ENCODE measurements around the gene PAQR8. TPM values are rescaled to one million over a fixed set of nuclear protein-coding genes. Genes with fewer than 3 reads are reported as not detected.

Gene PAQR8
- polyA plus RNA-seq, 4 donors: 14.1 to 78.4 (median 28.6) TPM

- Histone ChIP-seq H3K27me3 (ENCODE audit: control insufficient read depth in 3 of 3, insufficient read depth in 3 of 3, low read length in 3 of 3) (no peaks in the 10 kb centered on the region), H3K4me3 (ENCODE audit: low read depth in 1 of 3, low read length in 3 of 3) (no peak overlapping the region), H3K36me3 (ENCODE audit: control insufficient read depth in 3 of 3, insufficient read depth in 2 of 3, low read depth in 1 of 3, low read length in 3 of 3) (no peaks in the 10 kb centered on the region), H3K27ac (ENCODE audit: low read depth in 1 of 3, low read length in 2 of 3) (peak overlapping the region; percentile 67 to 89 (median 81)), H3K9me3 (ENCODE audit: control insufficient read depth in 2 of 2, insufficient read depth in 1 of 2, low read depth in 1 of 2, low read length in 1 of 2) (no peaks in the 10 kb centered on the region), H3K4me1 (ENCODE audit: control insufficient read depth in 3 of 3, insufficient read depth in 2 of 3, low read depth in 1 of 3, low read length in 2 of 3) (peaks cover 5 to 53% (median 7%) of the 10 kb centered on the region in 3 donors)
- 29 to 58% (median 50%) methylated on average over 14 of the region's 14 CpGs for WGBS, 3 donors
- FAIRE-seq: no peak
- DNase-seq: peak; percentile 84 to 91
Measured at GRCh38 chr6:52325695-52326471, 36.1 kb upstream of the PAQR8 start.

DNA sequence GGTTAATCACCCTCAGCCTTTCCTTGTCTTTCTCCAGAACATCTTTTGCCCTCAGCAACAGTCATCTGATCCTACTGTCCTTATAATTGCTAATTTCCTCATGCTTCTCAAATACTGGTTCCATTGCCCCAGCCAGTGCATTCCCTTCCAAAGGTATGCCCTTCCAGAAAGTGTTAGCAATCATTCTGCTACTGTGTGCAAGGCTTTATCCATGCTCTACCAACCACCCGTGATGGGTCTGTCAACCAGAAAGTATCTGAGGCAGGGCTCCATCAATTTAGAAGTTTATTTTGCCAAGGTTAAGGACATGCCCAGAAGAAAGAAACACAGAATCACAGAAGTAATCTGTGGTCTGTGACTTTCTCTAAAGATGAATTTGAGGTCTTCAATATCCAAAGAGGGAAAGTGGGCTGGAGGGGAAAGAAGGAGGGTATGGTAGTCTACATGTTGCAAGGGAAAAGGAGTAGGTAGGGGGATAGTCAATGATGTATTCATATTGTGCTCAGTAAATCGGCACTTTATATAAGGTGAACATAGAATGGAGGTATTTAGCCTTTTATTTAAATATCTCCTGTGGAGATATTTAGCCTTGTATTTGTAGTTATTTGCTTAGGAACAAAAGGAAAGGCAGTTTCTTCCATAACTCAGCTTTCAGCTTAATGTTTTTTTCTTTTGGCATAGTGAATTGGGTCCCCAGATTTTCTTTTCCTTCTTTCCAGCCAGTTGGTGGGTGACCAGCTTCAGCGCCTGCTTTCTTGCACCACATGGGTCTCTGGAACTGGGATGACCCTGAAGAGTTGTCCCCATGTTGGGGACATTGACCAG lies 35.2 kb upstream of the PAQR8 start:
- DNase-seq: no peak
- Histone ChIP-seq H3K27ac (ENCODE audit: low read depth in 1 of 3, low read length in 2 of 3) (peak overlapping the region; percentile 67 to 89 (median 82)), H3K27me3 (ENCODE audit: control insufficient read depth in 3 of 3, insufficient read depth in 3 of 3, low read length in 3 of 3) (no peaks in the 10 kb centered on the region), H3K4me3 (ENCODE audit: low read depth in 1 of 3, low read length in 3 of 3) (no peak overlapping the region), H3K36me3 (ENCODE audit: control insufficient read depth in 3 of 3, insufficient read depth in 2 of 3, low read depth in 1 of 3, low read length in 3 of 3) (no peaks in the 10 kb centered on the region), H3K4me1 (ENCODE audit: control insufficient read depth in 3 of 3, insufficient read depth in 2 of 3, low read depth in 1 of 3, low read length in 2 of 3) (peaks cover 5 to 60% (median 7%) of the 10 kb centered on the region in 3 donors), H3K9me3 (ENCODE audit: control insufficient read depth in 2 of 2, insufficient read depth in 1 of 2, low read depth in 1 of 2, low read length in 1 of 2) (no peaks in the 10 kb centered on the region)
- no peak for FAIRE-seq
- WGBS, 3 donors: 92 to 95% (median 93%) methylated on average over 3 of the region's 3 CpGs

DNA sequence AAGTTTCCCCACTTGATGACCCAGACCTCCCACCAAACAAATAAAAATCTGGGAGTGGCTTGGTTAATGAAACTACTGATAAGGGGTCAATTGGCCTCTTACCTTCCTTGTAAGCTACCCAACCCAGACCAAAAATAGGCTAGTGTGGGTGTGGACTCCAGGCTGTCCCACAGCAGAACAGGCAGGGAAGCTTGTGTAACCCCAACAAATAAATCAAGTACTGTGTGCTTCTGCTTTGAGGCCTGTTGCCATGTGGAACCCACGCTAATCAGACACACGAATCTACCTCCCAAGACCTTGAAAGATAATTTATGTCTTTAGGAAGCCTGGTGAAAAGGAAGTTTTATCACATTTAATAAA lies 33.7 kb upstream of the PAQR8 start:
- H3K36me3 ChIP-seq (ENCODE audit: control insufficient read depth in 3 of 3, insufficient read depth in 2 of 3, low read depth in 1 of 3, low read length in 3 of 3): no peaks in the 10 kb centered on the region
- H3K27me3 ChIP-seq (ENCODE audit: control insufficient read depth in 3 of 3, insufficient read depth in 3 of 3, low read length in 3 of 3): no peaks in the 10 kb centered on the region
- WGBS, 3 donors: 7 to 53% (median 50%) methylated on average over 2 of the region's 2 CpGs
- H3K4me3 ChIP-seq (ENCODE audit: low read depth in 1 of 3, low read length in 3 of 3): no peak overlapping the region
- peak; percentile 69 to 92 for DNase-seq
- no peaks in the 10 kb centered on the region for H3K9me3 ChIP-seq (ENCODE audit: control insufficient read depth in 2 of 2, insufficient read depth in 1 of 2, low read depth in 1 of 2, low read length in 1 of 2)
- peak overlapping the region; percentile 75 to 89 (median 82) for H3K27ac ChIP-seq (ENCODE audit: low read depth in 1 of 3, low read length in 2 of 3)
- peaks cover 5 to 66% (median 7%) of the 10 kb centered on the region in 3 donors for H3K4me1 ChIP-seq (ENCODE audit: control insufficient read depth in 3 of 3, insufficient read depth in 2 of 3, low read depth in 1 of 3, low read length in 2 of 3)
- FAIRE-seq: no peak

- peaks cover 5 to 69% (median 7%) of the 10 kb centered on the region in 3 donors for H3K4me1 ChIP-seq (ENCODE audit: control insufficient read depth in 3 of 3, insufficient read depth in 2 of 3, low read depth in 1 of 3, low read length in 2 of 3)
- WGBS, 3 donors: 43 to 63% (median 50%) methylated on average over 2 of the region's 2 CpGs
- FAIRE-seq: no peak
Measured at GRCh38 chr6:52328729-52329128, 33.2 kb upstream of the PAQR8 start.

GRCh38 chr6:52330470-52330869 lies 31.5 kb upstream of the PAQR8 start:
- 15 to 57% (median 32%) methylated on average over 2 of the region's 2 CpGs for WGBS, 3 donors
- Histone ChIP-seq H3K36me3 (ENCODE audit: control insufficient read depth in 3 of 3, insufficient read depth in 2 of 3, low read depth in 1 of 3, low read length in 3 of 3) (no peaks in the 10 kb centered on the region), H3K9me3 (ENCODE audit: control insufficient read depth in 2 of 2, insufficient read depth in 1 of 2, low read depth in 1 of 2, low read length in 1 of 2) (no peaks in the 10 kb centered on the region), H3K4me3 (ENCODE audit: low read depth in 1 of 3, low read length in 3 of 3) (no peak overlapping the region), H3K4me1 (ENCODE audit: control insufficient read depth in 3 of 3, insufficient read depth in 2 of 3, low read depth in 1 of 3, low read length in 2 of 3) (peaks cover 5 to 66% (median 7%) of the 10 kb centered on the region in 3 donors), H3K27ac (ENCODE audit: low read depth in 1 of 3, low read length in 2 of 3) (peak overlapping the region; percentile 87 to 91 (median 89)), H3K27me3 (ENCODE audit: control insufficient read depth in 3 of 3, insufficient read depth in 3 of 3, low read length in 3 of 3) (no peaks in the 10 kb centered on the region)
- FAIRE-seq (peak; percentile 10), DNase-seq (peak; percentile 86 to 96)

More at GRCh38 chr6:52328729-52329128, 33.2 kb upstream of the PAQR8 start:
- H3K36me3 ChIP-seq (ENCODE audit: control insufficient read depth in 3 of 3, insufficient read depth in 2 of 3, low read depth in 1 of 3, low read length in 3 of 3): no peaks in the 10 kb centered on the region
- H3K27me3 ChIP-seq (ENCODE audit: control insufficient read depth in 3 of 3, insufficient read depth in 3 of 3, low read length in 3 of 3): no peaks in the 10 kb centered on the region
- H3K9me3 ChIP-seq (ENCODE audit: control insufficient read depth in 2 of 2, insufficient read depth in 1 of 2, low read depth in 1 of 2, low read length in 1 of 2): no peaks in the 10 kb centered on the region
- DNase-seq: peak; percentile 37
- H3K27ac ChIP-seq (ENCODE audit: low read depth in 1 of 3, low read length in 2 of 3): peak overlapping the region; percentile 66 to 89 (median 82)
- H3K4me3 ChIP-seq (ENCODE audit: low read depth in 1 of 3, low read length in 3 of 3): no peak overlapping the region

- Histone ChIP-seq H3K4me3 (ENCODE audit: low read depth in 1 of 3, low read length in 3 of 3) (no peak overlapping the region), H3K4me1 (ENCODE audit: control insufficient read depth in 3 of 3, insufficient read depth in 2 of 3, low read depth in 1 of 3, low read length in 2 of 3) (peaks cover 0 to 54% (median 2%) of the 10 kb centered on the region in 3 donors), H3K36me3 (ENCODE audit: control insufficient read depth in 3 of 3, insufficient read depth in 2 of 3, low read depth in 1 of 3, low read length in 3 of 3) (no peaks in the 10 kb centered on the region), H3K9me3 (ENCODE audit: control insufficient read depth in 2 of 2, insufficient read depth in 1 of 2, low read depth in 1 of 2, low read length in 1 of 2) (no peaks in the 10 kb centered on the region), H3K27me3 (ENCODE audit: control insufficient read depth in 3 of 3, insufficient read depth in 3 of 3, low read length in 3 of 3) (no peaks in the 10 kb centered on the region), H3K27ac (ENCODE audit: low read depth in 1 of 3, low read length in 2 of 3) (peak overlapping the region in 1 of 3 donors; percentile 31)
- FAIRE-seq (no peak), DNase-seq (no peak)
- WGBS, 3 donors: 70 to 86% (median 82%) methylated on average over 4 of the region's 4 CpGs
Measured at GRCh38 chr6:52331793-52332457, 30.0 kb upstream of the PAQR8 start.

DNA sequence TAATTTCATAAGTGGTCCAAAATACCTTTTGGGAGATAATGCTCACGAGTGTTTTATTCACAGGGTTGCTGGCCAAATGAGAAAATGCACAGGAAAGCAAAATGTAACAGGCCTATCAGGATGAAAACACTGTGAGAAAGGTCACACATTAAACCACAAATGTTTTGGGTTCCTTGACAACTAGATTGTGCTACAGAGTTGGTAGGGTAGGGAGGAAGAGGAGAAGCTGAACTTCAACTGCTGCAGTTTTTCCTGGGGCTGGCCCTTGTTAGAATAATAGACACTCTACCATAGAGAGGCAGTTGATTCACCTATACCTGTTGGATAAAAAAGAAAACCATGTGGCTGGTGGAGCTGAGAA lies 28.1 kb upstream of the PAQR8 start:
- FAIRE-seq: no peak
- DNase-seq: peak in 1 of 2 donors; percentile 74
- peaks cover 0 to 39% (median 0%) of the 10 kb centered on the region in 3 donors for H3K4me1 ChIP-seq (ENCODE audit: control insufficient read depth in 3 of 3, insufficient read depth in 2 of 3, low read depth in 1 of 3, low read length in 2 of 3)
- peak overlapping the region in 1 of 3 donors; percentile 43 for H3K27ac ChIP-seq (ENCODE audit: low read depth in 1 of 3, low read length in 2 of 3)
- 3 to 36% (median 15%) methylated on average over 1 of the region's 1 CpG for WGBS, 3 donors
- no peaks in the 10 kb centered on the region for H3K36me3 ChIP-seq (ENCODE audit: control insufficient read depth in 3 of 3, insufficient read depth in 2 of 3, low read depth in 1 of 3, low read length in 3 of 3)
- no peaks in the 10 kb centered on the region for H3K9me3 ChIP-seq (ENCODE audit: control insufficient read depth in 2 of 2, insufficient read depth in 1 of 2, low read depth in 1 of 2, low read length in 1 of 2)
- no peaks in the 10 kb centered on the region for H3K27me3 ChIP-seq (ENCODE audit: control insufficient read depth in 3 of 3, insufficient read depth in 3 of 3, low read length in 3 of 3)
- H3K4me3 ChIP-seq (ENCODE audit: low read depth in 1 of 3, low read length in 3 of 3): no peak overlapping the region

GRCh38 chr6:52335576-52335975 lies 26.4 kb upstream of the PAQR8 start:
- H3K27me3 ChIP-seq (ENCODE audit: control insufficient read depth in 3 of 3, insufficient read depth in 3 of 3, low read length in 3 of 3): no peaks in the 10 kb centered on the region
- peak in 1 of 2 donors; percentile 31 for DNase-seq
- no peak for FAIRE-seq
- H3K4me1 ChIP-seq (ENCODE audit: control insufficient read depth in 3 of 3, insufficient read depth in 2 of 3, low read depth in 1 of 3, low read length in 2 of 3): peaks cover 0 to 30% (median 0%) of the 10 kb centered on the region in 3 donors
- no peak overlapping the region for H3K4me3 ChIP-seq (ENCODE audit: low read depth in 1 of 3, low read length in 3 of 3)
- H3K27ac ChIP-seq (ENCODE audit: low read depth in 1 of 3, low read length in 2 of 3): peak overlapping the region in 1 of 3 donors; percentile 3
- no peaks in the 10 kb centered on the region for H3K9me3 ChIP-seq (ENCODE audit: control insufficient read depth in 2 of 2, insufficient read depth in 1 of 2, low read depth in 1 of 2, low read length in 1 of 2)
- no peaks in the 10 kb centered on the region for H3K36me3 ChIP-seq (ENCODE audit: control insufficient read depth in 3 of 3, insufficient read depth in 2 of 3, low read depth in 1 of 3, low read length in 3 of 3)
